ENCODE results near the gene GOPC.
A peak's percentile ranks its signal among the peaks of the same experiment; 100 is the strongest.

Gene GOPC

GRCh38 chr6:117595099-117595923, 7.0 kb downstream of the GOPC start:
- no peak for DNase-seq

- no peak for DNase-seq
These were observed 9.1 kb downstream of the GOPC start for GRCh38 chr6:117592983-117593759.

- DNase-seq, result no peak
These were observed 10.9 kb downstream of the GOPC start for GRCh38 chr6:117591405-117591804.

- no peak for DNase-seq
These were observed 11.9 kb downstream of the GOPC start for GRCh38 chr6:117590447-117590846.

- no peak for DNase-seq
These were observed 16.7 kb downstream of the GOPC start for GRCh38 chr6:117585647-117586046.

GRCh38 chr6:117574198-117574597, 28.1 kb downstream of the GOPC start:
- no peak for DNase-seq

- no peak for DNase-seq
These were observed 29.2 kb downstream of the GOPC start for GRCh38 chr6:117573006-117573680.

GRCh38 chr6:117568831-117569410, 33.4 kb downstream of the GOPC start:
- no peak for DNase-seq

- no peak for DNase-seq
These were observed 34.1 kb downstream of the GOPC start for GRCh38 chr6:117568247-117568646.

GRCh38 chr6:117564681-117565080, 37.6 kb downstream of the GOPC start:
- DNase-seq, result no peak

GRCh38 chr6:117561128-117561527, 41.2 kb downstream of the GOPC start:
- DNase-seq, result no peak

GRCh38 chr6:117559299-117559698, 43.0 kb downstream of the GOPC start:
- DNase-seq, result no peak

- no peak for DNase-seq
These were observed 43.5 kb downstream of the GOPC start for GRCh38 chr6:117558818-117559217.

GRCh38 chr6:117557951-117558350, 44.4 kb downstream of the GOPC start:
- DNase-seq, result no peak

GRCh38 chr6:117555882-117556498, 46.3 kb downstream of the GOPC start:
- DNase-seq, result peak; percentile 63

GRCh38 chr6:117555262-117555849, 47.0 kb downstream of the GOPC start:
- no peak for DNase-seq

GRCh38 chr6:117553142-117553541, 49.2 kb downstream of the GOPC start:
- no peak for DNase-seq

GRCh38 chr6:117552618-117553017, 49.7 kb downstream of the GOPC start:
- DNase-seq, result no peak

GRCh38 chr6:117550618-117551242, 51.6 kb downstream of the GOPC start:
- no peak for DNase-seq

- no peak for DNase-seq
These were observed 52.2 kb downstream of the GOPC start for GRCh38 chr6:117550078-117550600.

GRCh38 chr6:117549611-117550010, 52.7 kb downstream of the GOPC start:
- no peak for DNase-seq

All from activated CD4-positive, alpha-beta T cell treated with anti-CD3 and anti-CD28 coated beads for 48 hours (primary cell).